HFFc6 (cell line): Measurements from ENCODE around the gene HECW1. TPM values are rescaled to one million over a fixed set of nuclear protein-coding genes. Genes with fewer than 3 reads are reported as not detected.

Experiments used
- DNase-seq: peaks from one replicate; pipeline ENCODE4 v3.0.0-alpha.2; 2018
- H3K27ac Mint-ChIP-seq: 2 replicates; pipeline ENCODE4 v1.8.0; 2020; ENCODE audit warnings: mild to moderate bottlenecking, mixed read lengths
- H3K27me3 Mint-ChIP-seq: 2 replicates; pipeline ENCODE4 v1.8.0; 2021; ENCODE audit warnings: mild to moderate bottlenecking, moderate library complexity, mixed read lengths; ENCODE audit not compliant: insufficient read depth
- H3K36me3 Mint-ChIP-seq: 2 replicates; pipeline ENCODE4 v1.8.0; 2021; ENCODE audit warnings: low read depth, mixed read lengths
- H3K4me1 Mint-ChIP-seq: 2 replicates; pipeline ENCODE4 v1.8.0; 2020; ENCODE audit warnings: low read depth, mixed read lengths
- H3K4me3 Mint-ChIP-seq: 2 replicates; pipeline ENCODE4 v1.8.0; 2020; ENCODE audit warnings: mild to moderate bottlenecking, moderate library complexity, mixed read lengths
- H3K9me3 Mint-ChIP-seq: 2 replicates; pipeline ENCODE4 v1.8.0; 2020; ENCODE audit warnings: mild to moderate bottlenecking, mixed read lengths
- total RNA-seq, 6 experiments: library from RNA; stranded (reverse); fragmentation: NEBNext Ultra II Directional; extraction: Animal tissue kit (Norgen Biotek cat#: 25700); gene quantifications; 2 replicates in 1 of 6; 3 replicates in 5 of 6; pipeline ENCODE4 v1.2.3, GENCODE V29; 2021
- TF ChIP-seq, protein P1 (sequence below): fragments of 200-600 bp; sonication (generic); IDR thresholded peaks from 2 replicates; pipeline ENCODE4 v1.5.0; 2021; ENCODE audit warnings: antibody characterized with exemption, mild to moderate bottlenecking

Gene HECW1
- total RNA-seq, 6 experiments from 2014 or later: 3.4 to 6.5 (median 5.3) TPM

DNA sequence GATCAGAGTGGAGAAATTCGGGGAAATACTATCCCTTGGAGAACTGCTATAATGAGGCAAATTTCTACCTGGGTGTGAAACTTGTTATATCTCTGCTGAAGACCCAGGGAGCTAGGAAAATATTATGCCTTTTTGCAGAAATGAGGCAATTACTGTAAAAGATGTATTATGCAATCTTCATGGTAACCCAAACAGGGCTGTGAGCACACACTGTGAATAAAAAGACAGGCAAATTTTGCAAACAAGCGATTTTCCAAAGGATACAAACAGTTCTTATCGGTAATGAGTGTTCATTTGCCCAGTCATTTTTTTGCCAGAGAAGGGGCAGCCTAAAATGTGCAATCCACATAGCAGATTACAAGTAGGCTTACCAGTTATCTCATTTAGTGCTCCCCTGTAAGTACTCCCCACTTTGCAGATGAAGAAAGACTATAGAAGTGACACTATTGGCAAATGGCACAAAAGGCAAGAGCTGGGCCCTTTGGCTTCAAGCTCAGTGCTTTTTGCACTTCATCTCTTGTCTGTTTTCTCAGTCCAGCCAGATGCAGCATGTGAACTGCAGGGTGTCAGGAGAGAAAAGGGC, 205.8 kb downstream of the HECW1 start:
- TF ChIP-seq, protein P1, sequence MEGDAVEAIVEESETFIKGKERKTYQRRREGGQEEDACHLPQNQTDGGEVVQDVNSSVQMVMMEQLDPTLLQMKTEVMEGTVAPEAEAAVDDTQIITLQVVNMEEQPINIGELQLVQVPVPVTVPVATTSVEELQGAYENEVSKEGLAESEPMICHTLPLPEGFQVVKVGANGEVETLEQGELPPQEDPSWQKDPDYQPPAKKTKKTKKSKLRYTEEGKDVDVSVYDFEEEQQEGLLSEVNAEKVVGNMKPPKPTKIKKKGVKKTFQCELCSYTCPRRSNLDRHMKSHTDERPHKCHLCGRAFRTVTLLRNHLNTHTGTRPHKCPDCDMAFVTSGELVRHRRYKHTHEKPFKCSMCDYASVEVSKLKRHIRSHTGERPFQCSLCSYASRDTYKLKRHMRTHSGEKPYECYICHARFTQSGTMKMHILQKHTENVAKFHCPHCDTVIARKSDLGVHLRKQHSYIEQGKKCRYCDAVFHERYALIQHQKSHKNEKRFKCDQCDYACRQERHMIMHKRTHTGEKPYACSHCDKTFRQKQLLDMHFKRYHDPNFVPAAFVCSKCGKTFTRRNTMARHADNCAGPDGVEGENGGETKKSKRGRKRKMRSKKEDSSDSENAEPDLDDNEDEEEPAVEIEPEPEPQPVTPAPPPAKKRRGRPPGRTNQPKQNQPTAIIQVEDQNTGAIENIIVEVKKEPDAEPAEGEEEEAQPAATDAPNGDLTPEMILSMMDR: no peak
- H3K27me3 Mint-ChIP-seq: no peaks in the 10 kb centered on the region; the same call in 1 of the 2 replicates
- H3K27ac Mint-ChIP-seq: no peak overlapping the region
- no peaks in the 10 kb centered on the region for H3K36me3 Mint-ChIP-seq
- DNase-seq: no peak
- no peaks in the 10 kb centered on the region for H3K4me1 Mint-ChIP-seq
- H3K9me3 Mint-ChIP-seq: no peaks in the 10 kb centered on the region
- H3K4me3 Mint-ChIP-seq: no peak overlapping the region

DNA sequence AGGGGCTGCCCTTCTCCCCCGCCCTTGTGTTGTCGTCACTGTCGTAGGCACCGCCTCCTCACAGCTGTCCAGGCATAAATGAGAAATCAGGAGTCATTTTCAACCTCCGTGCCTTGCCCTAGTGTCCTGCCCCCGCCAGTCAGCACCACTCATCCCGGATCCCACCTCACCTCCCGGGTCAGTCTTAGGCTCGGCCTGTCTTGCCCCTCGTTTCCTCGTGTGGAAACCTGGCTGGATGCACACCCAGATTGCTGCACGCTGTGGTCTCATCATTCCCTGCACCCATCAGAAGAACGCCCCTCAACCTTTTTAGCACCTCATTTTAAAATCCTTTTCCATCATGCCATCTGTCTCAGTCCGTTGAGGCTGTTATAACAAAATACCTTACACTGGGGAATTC, 213.1 kb downstream of the HECW1 start:
- Mint-ChIP-seq H3K36me3 (no peaks in the 10 kb centered on the region), H3K9me3 (no peaks in the 10 kb centered on the region), H3K27me3 (no peaks in the 10 kb centered on the region; the same call in 1 of the 2 replicates), H3K27ac (no peak overlapping the region), H3K4me3 (no peak overlapping the region), H3K4me1 (no peaks in the 10 kb centered on the region)
- DNase-seq: no peak
- TF ChIP-seq, protein P1: no peak

DNA sequence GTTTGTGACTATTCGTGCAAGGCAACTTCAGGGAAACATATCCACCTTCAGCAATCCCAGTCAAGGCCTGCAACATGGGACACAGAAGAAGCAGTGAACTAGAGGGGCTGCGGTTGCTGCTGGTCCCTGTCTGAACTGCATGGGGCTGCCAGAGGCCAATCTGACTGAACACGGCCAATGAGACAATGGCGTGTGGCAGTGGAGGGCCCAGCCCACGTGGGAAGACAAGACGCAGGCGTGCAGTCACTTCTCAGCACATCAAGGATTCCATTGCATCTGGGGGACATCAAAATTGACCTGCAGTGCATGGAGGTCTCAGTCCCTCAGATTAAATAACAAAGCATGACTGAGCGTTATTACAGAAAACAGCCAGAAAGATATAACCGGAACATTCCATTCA, 215.9 kb downstream of the HECW1 start:
- no peak for DNase-seq
- TF ChIP-seq, protein P1: no peak
- Mint-ChIP-seq H3K27ac (no peak overlapping the region), H3K36me3 (no peaks in the 10 kb centered on the region), H3K27me3 (peaks cover 2% of the 10 kb centered on the region), H3K4me3 (no peak overlapping the region), H3K4me1 (no peaks in the 10 kb centered on the region), H3K9me3 (no peaks in the 10 kb centered on the region)

DNA sequence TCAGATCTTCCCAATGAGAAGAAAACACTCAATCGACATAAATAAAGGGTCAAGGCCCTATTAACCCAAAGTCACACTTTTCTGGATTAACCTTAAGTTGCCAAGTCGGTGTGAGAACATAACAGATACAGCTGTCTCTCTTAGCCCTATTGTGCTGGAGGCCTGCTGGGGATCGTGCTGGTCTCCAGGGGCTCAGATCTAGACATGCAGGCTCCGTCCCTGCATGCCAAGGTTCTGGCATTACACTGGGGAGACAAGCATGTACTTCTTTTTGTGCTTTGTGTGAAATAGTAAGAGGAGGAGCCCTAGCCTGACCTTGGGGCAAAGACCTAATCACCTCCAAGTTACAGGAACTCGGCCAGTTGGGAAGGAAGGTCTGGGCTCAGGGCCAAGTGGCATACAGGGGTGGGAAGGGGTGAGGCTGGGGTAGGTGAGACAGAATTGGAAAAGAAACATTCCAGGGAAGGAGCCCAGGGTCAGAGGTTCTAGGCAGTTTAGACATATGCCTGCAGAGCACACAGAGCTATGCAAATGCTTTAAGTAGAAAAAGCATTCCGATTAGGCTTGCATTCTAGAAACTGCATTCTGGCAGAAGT, 216.4 kb downstream of the HECW1 start:
- H3K4me1 Mint-ChIP-seq: no peaks in the 10 kb centered on the region
- TF ChIP-seq, protein P1: no peak
- no peaks in the 10 kb centered on the region for H3K36me3 Mint-ChIP-seq
- no peak overlapping the region for H3K4me3 Mint-ChIP-seq
- no peaks in the 10 kb centered on the region for H3K9me3 Mint-ChIP-seq
- no peak overlapping the region for H3K27ac Mint-ChIP-seq
- DNase-seq: no peak
- H3K27me3 Mint-ChIP-seq: peaks cover 2% of the 10 kb centered on the region

DNA sequence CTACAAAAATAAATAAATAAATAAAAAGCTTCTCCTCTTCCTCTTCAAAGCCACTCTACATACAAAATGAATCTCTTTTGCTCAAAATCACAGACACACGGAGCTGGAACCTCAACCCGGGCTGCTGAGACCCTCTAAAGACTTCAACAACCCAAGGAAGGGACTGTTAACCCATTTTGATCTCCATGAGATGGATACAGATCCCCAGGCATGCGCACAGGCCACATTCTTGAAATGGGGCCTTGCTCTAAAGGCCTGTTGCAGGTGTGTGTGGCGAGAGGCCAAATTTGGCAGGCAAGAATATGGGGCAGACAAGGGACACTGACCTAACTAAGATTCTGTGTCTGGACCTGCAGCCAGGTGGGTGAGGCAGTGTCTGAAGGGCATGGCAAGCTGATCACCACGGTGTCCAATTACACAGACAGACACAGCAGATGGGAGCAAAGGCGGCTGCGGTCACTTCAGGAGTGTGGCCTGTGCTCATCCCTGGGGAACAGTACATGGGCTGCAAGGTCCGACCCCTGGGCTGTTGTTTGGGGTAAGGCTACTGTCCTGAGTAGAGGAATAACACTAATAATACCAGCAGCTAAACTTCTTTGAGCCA, 219.8 kb downstream of the HECW1 start:
- H3K27me3 Mint-ChIP-seq: peaks cover 2% of the 10 kb centered on the region
- no peak overlapping the region for H3K4me3 Mint-ChIP-seq
- H3K36me3 Mint-ChIP-seq: no peaks in the 10 kb centered on the region
- no peak overlapping the region for H3K27ac Mint-ChIP-seq
- H3K4me1 Mint-ChIP-seq: no peaks in the 10 kb centered on the region
- no peaks in the 10 kb centered on the region for H3K9me3 Mint-ChIP-seq
- no peak for DNase-seq
- TF ChIP-seq, protein P1: no peak
